Stimulated activated CD4-positive, alpha-beta T cell treated with anti-CD3 and anti-CD28 coated beads, Interleukin-1b, Interleukin-23, amount 100 ng/mL, for 24 hours (primary cell): ENCODE data around the gene PKP1.

Experiments used
- DNase-seq, 4 experiments: peaks; one replicate each; pipeline ENCODE4 v3.0.0-alpha.2; 2020; ENCODE audit warnings: low read depth in 4 of 4, low spot score in 1 of 4

PKP1 gene

GRCh38 chr1:201260648-201261311 lies 22.5 kb upstream of the PKP1 start:
- no peak for DNase-seq

GRCh38 chr1:201261771-201262547 lies 21.3 kb upstream of the PKP1 start:
- no peak for DNase-seq

- DNase-seq: no peak
Measured at GRCh38 chr1:201262963-201263608, 20.2 kb upstream of the PKP1 start.

GRCh38 chr1:201264072-201264471 lies 19.2 kb upstream of the PKP1 start:
- no peak for DNase-seq

GRCh38 chr1:201264554-201264953 lies 18.8 kb upstream of the PKP1 start:
- no peak for DNase-seq

- DNase-seq: no peak
Measured at GRCh38 chr1:201265756-201266155, 17.6 kb upstream of the PKP1 start.

- DNase-seq: no peak
Measured at GRCh38 chr1:201266276-201266675, 17.0 kb upstream of the PKP1 start.

GRCh38 chr1:201266774-201267173 lies 16.5 kb upstream of the PKP1 start:
- no peak for DNase-seq

GRCh38 chr1:201267481-201268229 lies 15.7 kb upstream of the PKP1 start:
- DNase-seq: no peak

- no peak for DNase-seq
Measured at GRCh38 chr1:201268604-201269151, 14.6 kb upstream of the PKP1 start.

GRCh38 chr1:201269281-201269680 lies 14.0 kb upstream of the PKP1 start:
- no peak for DNase-seq

- DNase-seq: no peak
Measured at GRCh38 chr1:201269900-201270410, 13.4 kb upstream of the PKP1 start.

- DNase-seq: no peak
Measured at GRCh38 chr1:201270616-201271390, 12.5 kb upstream of the PKP1 start.

- no peak for DNase-seq
Measured at GRCh38 chr1:201272799-201273198, 10.5 kb upstream of the PKP1 start.

- DNase-seq: no peak
Measured at GRCh38 chr1:201274616-201275252, 8.6 kb upstream of the PKP1 start.

- DNase-seq: no peak
Measured at GRCh38 chr1:201275253-201275666, 8.0 kb upstream of the PKP1 start.

- no peak for DNase-seq
Measured at GRCh38 chr1:201276891-201277290, 6.4 kb upstream of the PKP1 start.

GRCh38 chr1:201277441-201277840 lies 5.9 kb upstream of the PKP1 start:
- no peak for DNase-seq

- no peak for DNase-seq
Measured at GRCh38 chr1:201279313-201279712, 4.0 kb upstream of the PKP1 start.

- DNase-seq: no peak
Measured at GRCh38 chr1:201280884-201281283, 2.4 kb upstream of the PKP1 start.
